ENCODE data around the gene KCNH2. TPM values are rescaled to one million over a fixed set of nuclear protein-coding genes. Genes with fewer than 3 reads are reported as not detected.

Gene KCNH2
- total and polyA plus RNA-seq, 2 of the 8 experiments (the other 6 are each of a cell fraction or from before 2014, with no cell fraction given) = 8.0 to 15.0 TPM

DNA sequence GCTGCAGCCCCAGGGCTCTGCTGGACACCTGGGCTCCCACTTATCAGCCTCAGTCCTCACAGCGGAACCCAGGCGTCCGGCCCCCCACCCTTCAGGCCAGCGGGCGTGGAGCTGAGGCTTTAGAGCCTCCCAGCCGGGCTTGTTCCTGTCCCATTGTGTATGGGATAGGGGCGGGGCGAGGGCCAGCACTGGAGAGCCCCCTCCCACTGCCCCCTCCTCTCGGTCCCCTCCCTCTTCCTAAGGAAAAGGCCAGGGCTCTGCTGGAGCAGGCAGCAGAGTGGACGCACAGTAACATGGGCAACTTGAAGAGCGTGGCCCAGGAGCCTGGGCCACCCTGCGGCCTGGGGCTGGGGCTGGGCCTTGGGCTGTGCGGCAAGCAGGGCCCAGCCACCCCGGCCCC is 15.4 kb upstream of the KCNH2 start (continued):
- TF ChIP-seq POLR2AphosphoS5 (IDR thresholded peaks at IDR 0.05; ENCODE audit: low read depth, low read length) (no peak), ASH2L (IDR thresholded peaks at IDR 0.05; ENCODE audit: low read length) (no peak), YY1 (IDR thresholded peaks at IDR 0.05; ENCODE audit: low read depth, low read length) (no peak)

Data from H1 (cell line).